ENCODE data around the gene CIB4.

Gene CIB4

GRCh38 chr2:26646986-26647672, 6.0 kb upstream of the CIB4 start:
- no peak overlapping the region for H3K4me2 ChIP-seq (ENCODE audit: insufficient read depth, low read length)
- H3K27ac ChIP-seq (ENCODE audit: low read length) = no peak overlapping the region
- H3K9ac ChIP-seq (ENCODE audit: low read depth, low read length) = no peak overlapping the region
- H3K4me1 ChIP-seq (ENCODE audit: insufficient read depth, low read length) = no peaks in the 10 kb centered on the region
- no peaks in the 10 kb centered on the region for H3K79me2 ChIP-seq (ENCODE audit: insufficient read depth, low read length)
- no peak overlapping the region for H2AFZ ChIP-seq (ENCODE audit: low read depth, low read length)
- TF ChIP-seq CTCF (IDR thresholded peaks at IDR 0.05; ENCODE audit: borderline replicate concordance, extremely low read depth, low read length, poor library complexity, severe bottlenecking) (no peak), EZH2 (IDR thresholded peaks at IDR 0.05; ENCODE audit: borderline replicate concordance, low read depth, low read length, severe bottlenecking) (no peak)
- H4K20me1 ChIP-seq (ENCODE audit: insufficient read depth, low read length) = no peaks in the 10 kb centered on the region; the same call in 1 of the 2 replicates
- H3K27me3 ChIP-seq (ENCODE audit: insufficient read depth, low read length, poor library complexity) = peaks cover 17% of the 10 kb centered on the region
- ATAC-seq (ENCODE audit: insufficient read depth, low read depth) (no peak), DNase-seq (no peak)
- H3K4me3 ChIP-seq (ENCODE audit: low read depth in 1 of 2, low read length in 2 of 2) = no peak overlapping the region
- H3K9me3 ChIP-seq (ENCODE audit: insufficient read depth, low read length, severe bottlenecking) = no peaks in the 10 kb centered on the region
- no peaks in the 10 kb centered on the region for H3K36me3 ChIP-seq (ENCODE audit: insufficient read depth, low read length)

GRCh38 chr2:26645762-26646161, 4.6 kb upstream of the CIB4 start:
- no peak overlapping the region for H3K4me2 ChIP-seq (ENCODE audit: insufficient read depth, low read length)
- H3K9me3 ChIP-seq (ENCODE audit: insufficient read depth, low read length, severe bottlenecking) = no peaks in the 10 kb centered on the region
- H3K36me3 ChIP-seq (ENCODE audit: insufficient read depth, low read length) = no peaks in the 10 kb centered on the region
- ATAC-seq (ENCODE audit: insufficient read depth, low read depth) (no peak), DNase-seq (no peak)
- H3K79me2 ChIP-seq (ENCODE audit: insufficient read depth, low read length) = no peaks in the 10 kb centered on the region
- H3K27me3 ChIP-seq (ENCODE audit: insufficient read depth, low read length, poor library complexity) = peaks cover 17% of the 10 kb centered on the region
- TF ChIP-seq CTCF (IDR thresholded peaks at IDR 0.05; ENCODE audit: borderline replicate concordance, extremely low read depth, low read length, poor library complexity, severe bottlenecking) (no peak), EZH2 (IDR thresholded peaks at IDR 0.05; ENCODE audit: borderline replicate concordance, low read depth, low read length, severe bottlenecking) (no peak)
- no peaks in the 10 kb centered on the region for H3K4me1 ChIP-seq (ENCODE audit: insufficient read depth, low read length)
- H4K20me1 ChIP-seq (ENCODE audit: insufficient read depth, low read length) = no peaks in the 10 kb centered on the region; the same call in 1 of the 2 replicates
- H3K9ac ChIP-seq (ENCODE audit: low read depth, low read length) = no peak overlapping the region
- no peak overlapping the region for H3K4me3 ChIP-seq (ENCODE audit: low read depth in 1 of 2, low read length in 2 of 2)
- no peak overlapping the region for H2AFZ ChIP-seq (ENCODE audit: low read depth, low read length)
- no peak overlapping the region for H3K27ac ChIP-seq (ENCODE audit: low read length)

- Histone ChIP-seq H4K20me1 (ENCODE audit: insufficient read depth, low read length) (no peaks in the 10 kb centered on the region; the same call in 1 of the 2 replicates), H3K9ac (ENCODE audit: low read depth, low read length) (no peak overlapping the region), H2AFZ (ENCODE audit: low read depth, low read length) (no peak overlapping the region), H3K27me3 (ENCODE audit: insufficient read depth, low read length, poor library complexity) (peaks cover 17% of the 10 kb centered on the region), H3K4me3 (ENCODE audit: low read depth in 1 of 2, low read length in 2 of 2) (no peak overlapping the region), H3K36me3 (ENCODE audit: insufficient read depth, low read length) (no peaks in the 10 kb centered on the region), H3K27ac (ENCODE audit: low read length) (no peak overlapping the region), H3K79me2 (ENCODE audit: insufficient read depth, low read length) (no peaks in the 10 kb centered on the region), H3K4me1 (ENCODE audit: insufficient read depth, low read length) (no peaks in the 10 kb centered on the region), H3K9me3 (ENCODE audit: insufficient read depth, low read length, severe bottlenecking) (no peaks in the 10 kb centered on the region), H3K4me2 (ENCODE audit: insufficient read depth, low read length) (no peak overlapping the region)
- no peak for DNase-seq
- ATAC-seq (ENCODE audit: insufficient read depth, low read depth) = no peak
- no peak for TF ChIP-seq EZH2 (IDR thresholded peaks at IDR 0.05; ENCODE audit: borderline replicate concordance, low read depth, low read length, severe bottlenecking)
- TF ChIP-seq CTCF (IDR thresholded peaks at IDR 0.05; ENCODE audit: borderline replicate concordance, extremely low read depth, low read length, poor library complexity, severe bottlenecking) = no peak
Measured at GRCh38 chr2:26644188-26644835, 3.1 kb upstream of the CIB4 start.

Data from DND-41 (cell line).